Measurements from ENCODE around the gene XPNPEP2.

The XPNPEP2 gene

GRCh38 chrX:129750971-129751370 is 12.2 kb downstream of the XPNPEP2 start:
- DNase-seq = no peak

GRCh38 chrX:129754056-129755024 is 15.6 kb downstream of the XPNPEP2 start:
- no peak for DNase-seq

- DNase-seq = no peak
Observed at GRCh38 chrX:129755779-129756650, 17.2 kb downstream of the XPNPEP2 start.

- no peak for DNase-seq
Observed at GRCh38 chrX:129759576-129760061, 20.8 kb downstream of the XPNPEP2 start.

GRCh38 chrX:129760155-129760554 is 21.4 kb downstream of the XPNPEP2 start:
- DNase-seq = no peak

- DNase-seq = no peak
Observed at GRCh38 chrX:129760981-129761380, 22.2 kb downstream of the XPNPEP2 start.

GRCh38 chrX:129761596-129761995 is 22.8 kb downstream of the XPNPEP2 start:
- no peak for DNase-seq

- no peak for DNase-seq
Observed at GRCh38 chrX:129762448-129762847, 23.7 kb downstream of the XPNPEP2 start.

- DNase-seq = no peak
Observed at GRCh38 chrX:129763666-129764065, 24.9 kb downstream of the XPNPEP2 start.

GRCh38 chrX:129768186-129768585 is 29.4 kb downstream of the XPNPEP2 start:
- no peak for DNase-seq

- DNase-seq = no peak
Observed at GRCh38 chrX:129768586-129769466, 30.0 kb downstream of the XPNPEP2 start.

GRCh38 chrX:129769467-129770154 is 30.8 kb downstream of the XPNPEP2 start:
- no peak for DNase-seq

- DNase-seq = no peak
Observed at GRCh38 chrX:129771266-129771995, 32.7 kb downstream of the XPNPEP2 start.

GRCh38 chrX:129772796-129773431 is 34.1 kb downstream of the XPNPEP2 start:
- DNase-seq = no peak

- DNase-seq = no peak
Observed at GRCh38 chrX:129773649-129774458, 35.1 kb downstream of the XPNPEP2 start.

- DNase-seq = no peak
Observed at GRCh38 chrX:129777218-129778030, 38.6 kb downstream of the XPNPEP2 start.

GRCh38 chrX:129779086-129779672 is 40.4 kb downstream of the XPNPEP2 start:
- no peak for DNase-seq

- DNase-seq = no peak
Observed at GRCh38 chrX:129779747-129780146, 41.0 kb downstream of the XPNPEP2 start, which contains the start of gene SASH3. Gene SASH3, plus strand, starts transcription at chrX:129779949. Its CDS starts 149 bp downstream, at chrX:129780098.
